Testis (tissue), 3 donors: Measurements from ENCODE around the gene EHMT1. TPM values are rescaled to one million over a fixed set of nuclear protein-coding genes. Genes with fewer than 3 reads are reported as not detected.

Experiments used
- DNase-seq: peaks from one replicate; pipeline ENCODE4 v3.0.0-alpha.2; 2019
- H3K27ac ChIP-seq, 2 donors: fragments of 200-600 bp; sonication (generic); one replicate each; pipeline ENCODE4 v1.5.1; 2019
- H3K27me3 ChIP-seq: fragments of 200-600 bp; sonication (generic); one replicate; pipeline ENCODE4 v1.5.1; 2019
- H3K36me3 ChIP-seq: fragments of 200-600 bp; sonication (generic); one replicate; pipeline ENCODE4 v1.5.1; 2017; ENCODE audit warnings: low read depth; ENCODE audit errors: missing control alignments
- H3K4me1 ChIP-seq: fragments of 200-600 bp; sonication (generic); one replicate; pipeline ENCODE4 v1.5.1; 2019
- H3K4me3 ChIP-seq, 2 donors: fragments of 200-600 bp; sonication (generic); one replicate each; pipeline ENCODE4 v1.5.1; 2017 to 2019
- H3K9me3 ChIP-seq: fragments of 200-600 bp; sonication (generic); one replicate; pipeline ENCODE4 v1.5.1; 2017
- CTCF ChIP-seq, 3 experiments: fragments of 450-650 bp in 2 of 3; fragments of 200-600 bp in 1 of 3; sonication (generic) in 1 of 3; IDR thresholded peaks; one replicate each; pipeline ENCODE4 v1.5.1; 2016 to 2019; ENCODE audit warnings: antibody characterized with exemption in 3 of 3, mild to moderate bottlenecking in 2 of 3, moderate library complexity in 1 of 3
- POLR2A ChIP-seq: fragments of 450-650 bp; IDR thresholded peaks from one replicate; pipeline ENCODE4 v1.6.1; 2017; ENCODE audit warnings: antibody characterized with exemption, mild to moderate bottlenecking, moderate library complexity
- WGBS, 2 donors: methylation state at CpG; one replicate each; pipeline ENCODE4 v1.1.5; 2018; 5-methylcytosine and 5-hydroxymethylcytosine counted together
- intact Hi-C: fragments of 100-400 bp; cut with DNase I; formaldehyde crosslinking; loops from one replicate; pipeline ENCODE4 v1.15.1; 2023; ENCODE audit warnings: low total_unique reads
- polyA plus RNA-seq: library from polyadenylated mRNA; stranded (reverse); fragments of 350-450 nt; fragmentation: Illumina TruSeq; extraction: RNeasy Lipid Tissue Mini Kit (QIAGEN cat#74804); gene quantifications from one replicate; pipeline ENCODE4 v1.2.3, GENCODE V29; 2014; ENCODE audit warnings: low read depth, low replicate concordance; ENCODE audit not compliant: insufficient read depth
- total RNA-seq, 2 donors: library from RNA; depleted of rRNA; stranded (reverse); fragments of >200 nt; gene quantifications; one replicate each; pipeline ENCODE4 v1.2.3, GENCODE V29; 2016

The EHMT1 gene
- total and polyA plus RNA-seq, 3 donors from 2014 or later, result 116 to 207 (median 193) TPM

GRCh38 chr9:137795156-137795666 is 176.4 kb downstream of the EHMT1 start:
- Histone ChIP-seq H3K27ac (no peak overlapping the region), H3K36me3 (no peaks in the 10 kb centered on the region), H3K9me3 (no peaks in the 10 kb centered on the region), H3K27me3 (no peaks in the 10 kb centered on the region), H3K4me1 (no peaks in the 10 kb centered on the region), H3K4me3 (no peak overlapping the region)
- WGBS, 2 donors, result 85 to 89% methylated on average over 9 of the region's 9 CpGs
- DNase-seq, result no peak
- TF ChIP-seq CTCF (IDR thresholded peaks at IDR 0.05) (no peak), POLR2A (no peak)
- intact Hi-C loops, result no loop called here

- Histone ChIP-seq H3K27ac (no peak overlapping the region), H3K4me1 (no peaks in the 10 kb centered on the region), H3K9me3 (no peaks in the 10 kb centered on the region), H3K4me3 (no peak overlapping the region), H3K36me3 (no peaks in the 10 kb centered on the region), H3K27me3 (no peaks in the 10 kb centered on the region)
- TF ChIP-seq POLR2A, result no peak
- no peak for TF ChIP-seq CTCF (IDR thresholded peaks at IDR 0.05)
- intact Hi-C loops, result no loop called here
- 92 to 93% methylated on average over 19 of the region's 19 CpGs for WGBS, 2 donors
- DNase-seq, result no peak
These were observed 178.7 kb downstream of the EHMT1 start for GRCh38 chr9:137797206-137798120.

DNA sequence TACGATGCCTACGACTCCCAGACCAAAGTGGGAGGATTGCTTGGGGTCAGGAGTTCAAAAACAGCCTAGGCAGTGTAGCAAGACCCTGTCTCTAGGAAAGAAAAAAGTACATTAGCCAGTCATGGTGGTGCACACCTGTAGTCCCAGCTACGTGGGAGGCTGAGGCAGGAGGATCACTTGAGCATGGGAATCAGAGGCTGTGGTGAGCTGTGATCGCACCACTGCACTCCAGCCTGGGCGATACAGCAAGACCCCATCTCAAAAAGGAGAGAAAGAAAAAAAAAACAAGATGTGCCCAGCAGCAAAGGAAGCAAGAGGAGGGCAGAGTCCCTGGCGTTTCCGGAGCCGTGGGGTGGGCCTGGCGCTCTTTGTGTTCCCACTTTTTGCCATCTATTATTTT is 179.3 kb downstream of the EHMT1 start:
- 95 to 98% methylated on average over 9 of the region's 9 CpGs for WGBS, 2 donors
- TF ChIP-seq POLR2A (no peak), CTCF (IDR thresholded peaks at IDR 0.05) (no peak)
- no peak overlapping the region for H3K27ac ChIP-seq
- H3K4me1 ChIP-seq, result no peaks in the 10 kb centered on the region
- H3K27me3 ChIP-seq, result no peaks in the 10 kb centered on the region
- H3K4me3 ChIP-seq, result no peak overlapping the region
- H3K9me3 ChIP-seq, result no peaks in the 10 kb centered on the region
- intact Hi-C loops, result no loop called here
- no peaks in the 10 kb centered on the region for H3K36me3 ChIP-seq
- DNase-seq, result no peak

- DNase-seq, result no peak
- WGBS, 2 donors, result 87 to 92% methylated on average over 17 to 21 of the region's 21 CpGs
These were observed 180.3 kb downstream of the EHMT1 start for GRCh38 chr9:137798901-137799629.

More at GRCh38 chr9:137798901-137799629, 180.3 kb downstream of the EHMT1 start:
- H3K27me3 ChIP-seq, result no peaks in the 10 kb centered on the region
- no peaks in the 10 kb centered on the region for H3K9me3 ChIP-seq
- no peak for TF ChIP-seq CTCF (IDR thresholded peaks at IDR 0.05)
- no peak for TF ChIP-seq POLR2A
- no peaks in the 10 kb centered on the region for H3K36me3 ChIP-seq
- no peaks in the 10 kb centered on the region for H3K4me1 ChIP-seq
- intact Hi-C loops, result no loop called here
- no peak overlapping the region for H3K27ac ChIP-seq
- no peak overlapping the region for H3K4me3 ChIP-seq
